WTC11 (cell line): ENCODE data around the gene ARHGAP32. TPM values are rescaled to one million over a fixed set of nuclear protein-coding genes. Genes with fewer than 3 reads are reported as not detected.
A peak's percentile ranks its signal among the peaks of the same experiment; 100 is the strongest.

Experiments
- ATAC-seq: fragments of 200-7000 bp; cut with Tn5 transposase; 2 replicates; pipeline ENCODE4 v1.10.0; 2021; ENCODE audit warnings: mild to moderate bottlenecking, moderate library complexity
- CTCF ChIA-PET: fragments of 300-600 bp; sonication (Branson Sonifier 250); formaldehyde crosslinking; loops from one replicate; lab custom pipeline; 2021; ENCODE audit warnings: antibody characterized with exemption; lab: Charles Lee
- POLR2A ChIA-PET: fragments of 350-600 bp; sonication (Branson Sonifier 250); formaldehyde crosslinking; loops from one replicate; lab custom pipeline; 2021; ENCODE audit warnings: antibody characterized with exemption; lab: Charles Lee
- DNase-seq: peaks from one replicate; pipeline ENCODE4 v3.0.0; 2021; ENCODE audit warnings: low spot score
- H3K27ac Mint-ChIP-seq: 2 replicates; pipeline ENCODE4 v1.8.0; 2021; ENCODE audit warnings: mixed read lengths
- H3K27me3 Mint-ChIP-seq: 2 replicates; pipeline ENCODE4 v1.8.0; 2021; ENCODE audit warnings: low read depth, mild to moderate bottlenecking, moderate library complexity, mixed read lengths
- H3K36me3 Mint-ChIP-seq: 2 replicates; pipeline ENCODE4 v1.8.0; 2021; ENCODE audit warnings: mixed read lengths
- H3K4me1 Mint-ChIP-seq: 2 replicates; pipeline ENCODE4 v1.8.0; 2022; ENCODE audit warnings: mixed read lengths
- H3K4me3 Mint-ChIP-seq: 2 replicates; pipeline ENCODE4 v1.8.0; 2021; ENCODE audit warnings: mild to moderate bottlenecking, moderate library complexity, mixed read lengths
- H3K9me3 Mint-ChIP-seq: 2 replicates; pipeline ENCODE4 v1.8.0; 2021; ENCODE audit warnings: mixed read lengths
- CBFB ChIP-seq: sonication (generic); formaldehyde crosslinking; IDR thresholded peaks from 2 replicates; pipeline ENCODE4 v1.8.1; 2022; ENCODE audit warnings: mild to moderate bottlenecking, low read depth, missing genetic modification reagents
- CREM ChIP-seq: sonication (generic); formaldehyde crosslinking; IDR thresholded peaks from 2 replicates; pipeline ENCODE4 v1.8.1; 2022; ENCODE audit warnings: mild to moderate bottlenecking, missing genetic modification reagents, moderate library complexity
- E2F1 ChIP-seq: sonication (generic); formaldehyde crosslinking; IDR thresholded peaks from 2 replicates; pipeline ENCODE4 v1.8.0; 2022; ENCODE audit warnings: mild to moderate bottlenecking, missing genetic modification reagents
- EMX1 ChIP-seq: fragments of 250-450 bp; sonication (Bioruptor Pico); IDR thresholded peaks from 2 replicates; pipeline ENCODE4 v1.8.0; 2021; ENCODE audit warnings: mild to moderate bottlenecking
- ESRRA ChIP-seq: sonication (generic); formaldehyde crosslinking; IDR thresholded peaks from 2 replicates; pipeline ENCODE4 v1.8.1; 2022; ENCODE audit warnings: mild to moderate bottlenecking, missing genetic modification reagents, borderline replicate concordance
- FOXK1 ChIP-seq: sonication (generic); formaldehyde crosslinking; IDR thresholded peaks from 2 replicates; pipeline ENCODE4 v1.8.0; 2022; ENCODE audit warnings: mild to moderate bottlenecking, moderate library complexity, missing genetic modification reagents
- MXD4 ChIP-seq: fragments of 250-450 bp; sonication (Bioruptor Pico); IDR thresholded peaks from 2 replicates; pipeline ENCODE4 v1.8.0; 2021; ENCODE audit warnings: mild to moderate bottlenecking, moderate library complexity, borderline replicate concordance
- MYBL2 ChIP-seq: sonication (generic); formaldehyde crosslinking; IDR thresholded peaks from 2 replicates; pipeline ENCODE4 v1.8.1; 2023; ENCODE audit warnings: mild to moderate bottlenecking, moderate library complexity, missing genetic modification reagents
- OVOL2 ChIP-seq: fragments of 250-450 bp; sonication (Bioruptor Pico); IDR thresholded peaks from 2 replicates; pipeline ENCODE4 v1.9.0; 2021; ENCODE audit warnings: mild to moderate bottlenecking, borderline replicate concordance
- PREB ChIP-seq: sonication (generic); formaldehyde crosslinking; IDR thresholded peaks from 2 replicates; pipeline ENCODE4 v1.8.1; 2022; ENCODE audit warnings: mild to moderate bottlenecking, missing genetic modification reagents, moderate library complexity, borderline replicate concordance
- SMAD4 ChIP-seq: sonication (generic); formaldehyde crosslinking; IDR thresholded peaks from 2 replicates; pipeline ENCODE4 v1.8.0; 2022; ENCODE audit warnings: mild to moderate bottlenecking, missing genetic modification reagents
- ZNF138 ChIP-seq: sonication (generic); formaldehyde crosslinking; conservative IDR thresholded peaks from 2 replicates; pipeline ENCODE4 v1.8.1; 2022; ENCODE audit warnings: mild to moderate bottlenecking, moderate library complexity, missing genetic modification reagents
- ZNF416 ChIP-seq: fragments of 250-450 bp; sonication (Bioruptor Pico); IDR thresholded peaks from 2 replicates; pipeline ENCODE4 v1.9.0; 2021; ENCODE audit warnings: mild to moderate bottlenecking, inconsistent platforms
- ZNF512 ChIP-seq: sonication (generic); formaldehyde crosslinking; IDR thresholded peaks from 2 replicates; pipeline ENCODE4 v1.8.1; 2022; ENCODE audit warnings: missing genetic modification reagents, borderline replicate concordance
- total RNA-seq: library from RNA; stranded (reverse); gene quantifications from 3 replicates; pipeline ENCODE4 v1.2.3, GENCODE V29; 2021
- TF ChIP-seq, protein P1 (sequence below): sonication (generic); formaldehyde crosslinking; IDR thresholded peaks from 2 replicates; pipeline ENCODE4 v1.8.0; 2022; ENCODE audit warnings: missing genetic modification reagents
- TF ChIP-seq, protein P2 (sequence below): sonication (generic); formaldehyde crosslinking; IDR thresholded peaks from 2 replicates; pipeline ENCODE4 v1.8.1; 2022; ENCODE audit warnings: low read depth, mild to moderate bottlenecking, moderate library complexity, missing genetic modification reagents, borderline replicate concordance
- TF ChIP-seq, protein P3 (sequence below): sonication (generic); formaldehyde crosslinking; IDR thresholded peaks from 2 replicates; pipeline ENCODE4 v1.8.1; 2023; ENCODE audit warnings: mild to moderate bottlenecking, missing genetic modification reagents, moderate library complexity
- TF ChIP-seq, protein P4 (sequence below): fragments of 250-450 bp; sonication (Bioruptor Pico); IDR thresholded peaks from 2 replicates; pipeline ENCODE4 v1.9.0; 2021; ENCODE audit warnings: mild to moderate bottlenecking, borderline replicate concordance

Gene ARHGAP32
- total RNA-seq, 1 experiment from 2014 or later, result 25.6 TPM

DNA sequence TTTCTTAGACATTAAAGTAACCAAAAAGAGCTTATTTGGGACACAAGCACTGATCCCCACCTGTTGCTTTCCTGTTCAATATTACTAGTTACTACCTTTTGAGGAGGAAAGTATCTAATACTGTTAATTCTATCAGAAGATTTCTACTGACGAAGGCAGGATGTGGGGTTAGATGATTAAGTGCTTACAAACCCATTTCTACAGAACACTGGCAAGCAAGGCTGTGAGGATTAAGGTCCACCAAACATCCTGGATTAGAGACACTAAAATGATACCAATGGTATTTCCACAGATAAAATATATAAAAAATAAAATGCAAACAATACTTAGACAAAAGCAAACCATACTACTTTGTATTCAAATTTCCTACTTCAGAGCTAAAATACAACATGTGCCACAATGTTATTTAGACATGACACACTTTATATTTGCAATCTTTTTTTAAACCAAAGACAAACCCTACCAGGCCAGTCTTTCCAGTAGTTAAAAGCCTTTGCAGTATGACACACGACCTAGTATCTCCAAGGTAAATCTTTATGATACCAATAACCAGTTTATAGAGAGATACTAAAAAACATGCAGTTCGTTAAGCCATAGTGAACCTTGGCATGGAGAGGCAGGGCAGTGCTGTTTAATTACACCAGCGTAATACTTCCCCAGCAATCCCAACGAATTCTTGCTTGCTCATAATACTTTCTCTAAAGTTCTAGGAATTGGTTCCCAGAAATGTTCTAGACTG is 178.2 kb downstream of the ARHGAP32 start (continued):
- no peak for TF ChIP-seq FOXK1 (CRISPR knock-in tag)

DNA sequence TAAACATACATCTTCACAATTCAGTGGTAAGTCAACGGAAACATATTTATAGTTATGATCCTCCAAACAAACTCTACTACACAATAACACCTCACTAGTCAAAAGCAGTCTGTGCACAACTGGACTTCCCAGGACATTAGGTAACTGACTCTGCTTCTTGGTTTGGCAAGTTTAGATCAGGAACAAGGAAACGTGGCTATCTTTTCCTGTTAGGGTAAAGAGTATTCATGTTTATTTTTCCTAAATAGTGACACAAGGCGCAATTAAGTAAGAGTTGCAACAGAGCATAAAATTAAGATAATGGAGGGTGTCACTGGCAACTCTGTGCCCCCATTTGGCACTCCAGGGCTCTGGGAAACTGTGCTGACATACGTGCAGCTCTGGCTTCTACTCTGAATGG is 179.2 kb downstream of the ARHGAP32 start:
- Mint-ChIP-seq H3K9me3 (no peaks in the 10 kb centered on the region), H3K4me3 (no peak overlapping the region), H3K27me3 (no peaks in the 10 kb centered on the region; the same call in 1 of the 2 replicates), H3K36me3 (no peaks in the 10 kb centered on the region), H3K4me1 (no peaks in the 10 kb centered on the region)
- DNase-seq (no peak), ATAC-seq (no peak)
- CTCF ChIA-PET, result no interaction called here
- TF ChIP-seq, protein P1, sequence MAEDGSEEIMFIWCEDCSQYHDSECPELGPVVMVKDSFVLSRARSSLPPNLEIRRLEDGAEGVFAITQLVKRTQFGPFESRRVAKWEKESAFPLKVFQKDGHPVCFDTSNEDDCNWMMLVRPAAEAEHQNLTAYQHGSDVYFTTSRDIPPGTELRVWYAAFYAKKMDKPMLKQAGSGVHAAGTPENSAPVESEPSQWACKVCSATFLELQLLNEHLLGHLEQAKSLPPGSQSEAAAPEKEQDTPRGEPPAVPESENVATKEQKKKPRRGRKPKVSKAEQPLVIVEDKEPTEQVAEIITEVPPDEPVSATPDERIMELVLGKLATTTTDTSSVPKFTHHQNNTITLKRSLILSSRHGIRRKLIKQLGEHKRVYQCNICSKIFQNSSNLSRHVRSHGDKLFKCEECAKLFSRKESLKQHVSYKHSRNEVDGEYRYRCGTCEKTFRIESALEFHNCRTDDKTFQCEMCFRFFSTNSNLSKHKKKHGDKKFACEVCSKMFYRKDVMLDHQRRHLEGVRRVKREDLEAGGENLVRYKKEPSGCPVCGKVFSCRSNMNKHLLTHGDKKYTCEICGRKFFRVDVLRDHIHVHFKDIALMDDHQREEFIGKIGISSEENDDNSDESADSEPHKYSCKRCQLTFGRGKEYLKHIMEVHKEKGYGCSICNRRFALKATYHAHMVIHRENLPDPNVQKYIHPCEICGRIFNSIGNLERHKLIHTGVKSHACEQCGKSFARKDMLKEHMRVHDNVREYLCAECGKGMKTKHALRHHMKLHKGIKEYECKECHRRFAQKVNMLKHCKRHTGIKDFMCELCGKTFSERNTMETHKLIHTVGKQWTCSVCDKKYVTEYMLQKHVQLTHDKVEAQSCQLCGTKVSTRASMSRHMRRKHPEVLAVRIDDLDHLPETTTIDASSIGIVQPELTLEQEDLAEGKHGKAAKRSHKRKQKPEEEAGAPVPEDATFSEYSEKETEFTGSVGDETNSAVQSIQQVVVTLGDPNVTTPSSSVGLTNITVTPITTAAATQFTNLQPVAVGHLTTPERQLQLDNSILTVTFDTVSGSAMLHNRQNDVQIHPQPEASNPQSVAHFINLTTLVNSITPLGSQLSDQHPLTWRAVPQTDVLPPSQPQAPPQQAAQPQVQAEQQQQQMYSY (CRISPR knock-in tag), result no peak
- no peak for TF ChIP-seq ZNF512 (CRISPR knock-in tag)
- TF ChIP-seq CBFB (CRISPR knock-in tag), result no peak
- TF ChIP-seq ESRRA, result no peak
- TF ChIP-seq, protein P2, sequence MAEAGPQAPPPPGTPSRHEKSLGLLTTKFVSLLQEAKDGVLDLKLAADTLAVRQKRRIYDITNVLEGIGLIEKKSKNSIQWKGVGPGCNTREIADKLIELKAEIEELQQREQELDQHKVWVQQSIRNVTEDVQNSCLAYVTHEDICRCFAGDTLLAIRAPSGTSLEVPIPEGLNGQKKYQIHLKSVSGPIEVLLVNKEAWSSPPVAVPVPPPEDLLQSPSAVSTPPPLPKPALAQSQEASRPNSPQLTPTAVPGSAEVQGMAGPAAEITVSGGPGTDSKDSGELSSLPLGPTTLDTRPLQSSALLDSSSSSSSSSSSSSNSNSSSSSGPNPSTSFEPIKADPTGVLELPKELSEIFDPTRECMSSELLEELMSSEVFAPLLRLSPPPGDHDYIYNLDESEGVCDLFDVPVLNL (CRISPR knock-in tag), result no peak
- TF ChIP-seq, all 79 proteins: peak for 0
- H3K27ac Mint-ChIP-seq, result no peak overlapping the region
- POLR2A ChIA-PET, result no interaction called here

DNA sequence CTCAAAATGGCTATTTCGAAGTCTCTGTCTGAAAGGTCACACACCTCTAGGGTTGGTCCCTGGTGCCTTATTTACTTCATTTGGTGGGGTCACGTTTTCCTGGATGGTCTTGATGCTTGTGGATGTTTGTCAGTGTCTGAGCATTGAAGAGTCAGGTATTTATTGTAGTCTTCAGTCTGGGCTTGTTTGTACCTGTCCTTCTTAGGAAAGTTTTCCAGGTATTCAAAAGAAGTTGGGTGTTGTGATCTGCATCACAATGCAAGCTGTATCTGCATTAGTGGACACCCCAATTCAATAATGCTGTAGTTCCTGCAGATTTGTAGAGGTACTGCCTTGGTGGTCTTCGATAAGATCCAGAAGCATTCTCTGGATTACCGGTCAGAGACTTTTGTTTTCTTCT is 186.0 kb downstream of the ARHGAP32 start:
- Mint-ChIP-seq H3K4me3 (no peak overlapping the region), H3K4me1 (peaks cover 10% of the 10 kb centered on the region), H3K27me3 (no peaks in the 10 kb centered on the region; the same call in 1 of the 2 replicates), H3K27ac (0 out of 2 replicates have a peak overlapping the region, but pooled peaks have one; percentile 12), H3K9me3 (peaks cover 35% of the 10 kb centered on the region), H3K36me3 (peaks cover 20% of the 10 kb centered on the region)
- CTCF ChIA-PET, result no interaction called here
- no peak for DNase-seq
- no peak for ATAC-seq
- POLR2A ChIA-PET, result no interaction called here
- TF ChIP-seq, protein P3, sequence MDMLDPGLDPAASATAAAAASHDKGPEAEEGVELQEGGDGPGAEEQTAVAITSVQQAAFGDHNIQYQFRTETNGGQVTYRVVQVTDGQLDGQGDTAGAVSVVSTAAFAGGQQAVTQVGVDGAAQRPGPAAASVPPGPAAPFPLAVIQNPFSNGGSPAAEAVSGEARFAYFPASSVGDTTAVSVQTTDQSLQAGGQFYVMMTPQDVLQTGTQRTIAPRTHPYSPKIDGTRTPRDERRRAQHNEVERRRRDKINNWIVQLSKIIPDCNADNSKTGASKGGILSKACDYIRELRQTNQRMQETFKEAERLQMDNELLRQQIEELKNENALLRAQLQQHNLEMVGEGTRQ, result no peak
- TF ChIP-seq ZNF416 (CRISPR knock-in tag), result no peak
- no peak for TF ChIP-seq SMAD4 (CRISPR knock-in tag)
- TF ChIP-seq, protein P4, sequence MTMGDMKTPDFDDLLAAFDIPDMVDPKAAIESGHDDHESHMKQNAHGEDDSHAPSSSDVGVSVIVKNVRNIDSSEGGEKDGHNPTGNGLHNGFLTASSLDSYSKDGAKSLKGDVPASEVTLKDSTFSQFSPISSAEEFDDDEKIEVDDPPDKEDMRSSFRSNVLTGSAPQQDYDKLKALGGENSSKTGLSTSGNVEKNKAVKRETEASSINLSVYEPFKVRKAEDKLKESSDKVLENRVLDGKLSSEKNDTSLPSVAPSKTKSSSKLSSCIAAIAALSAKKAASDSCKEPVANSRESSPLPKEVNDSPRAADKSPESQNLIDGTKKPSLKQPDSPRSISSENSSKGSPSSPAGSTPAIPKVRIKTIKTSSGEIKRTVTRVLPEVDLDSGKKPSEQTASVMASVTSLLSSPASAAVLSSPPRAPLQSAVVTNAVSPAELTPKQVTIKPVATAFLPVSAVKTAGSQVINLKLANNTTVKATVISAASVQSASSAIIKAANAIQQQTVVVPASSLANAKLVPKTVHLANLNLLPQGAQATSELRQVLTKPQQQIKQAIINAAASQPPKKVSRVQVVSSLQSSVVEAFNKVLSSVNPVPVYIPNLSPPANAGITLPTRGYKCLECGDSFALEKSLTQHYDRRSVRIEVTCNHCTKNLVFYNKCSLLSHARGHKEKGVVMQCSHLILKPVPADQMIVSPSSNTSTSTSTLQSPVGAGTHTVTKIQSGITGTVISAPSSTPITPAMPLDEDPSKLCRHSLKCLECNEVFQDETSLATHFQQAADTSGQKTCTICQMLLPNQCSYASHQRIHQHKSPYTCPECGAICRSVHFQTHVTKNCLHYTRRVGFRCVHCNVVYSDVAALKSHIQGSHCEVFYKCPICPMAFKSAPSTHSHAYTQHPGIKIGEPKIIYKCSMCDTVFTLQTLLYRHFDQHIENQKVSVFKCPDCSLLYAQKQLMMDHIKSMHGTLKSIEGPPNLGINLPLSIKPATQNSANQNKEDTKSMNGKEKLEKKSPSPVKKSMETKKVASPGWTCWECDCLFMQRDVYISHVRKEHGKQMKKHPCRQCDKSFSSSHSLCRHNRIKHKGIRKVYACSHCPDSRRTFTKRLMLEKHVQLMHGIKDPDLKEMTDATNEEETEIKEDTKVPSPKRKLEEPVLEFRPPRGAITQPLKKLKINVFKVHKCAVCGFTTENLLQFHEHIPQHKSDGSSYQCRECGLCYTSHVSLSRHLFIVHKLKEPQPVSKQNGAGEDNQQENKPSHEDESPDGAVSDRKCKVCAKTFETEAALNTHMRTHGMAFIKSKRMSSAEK (CRISPR knock-in tag), result no peak
- no peak for TF ChIP-seq PREB (CRISPR knock-in tag)
- TF ChIP-seq OVOL2 (CRISPR knock-in tag), result no peak
- TF ChIP-seq EMX1, result no peak
- TF ChIP-seq MXD4 (CRISPR knock-in tag), result no peak
- TF ChIP-seq ZNF138 (CRISPR knock-in tag), result no peak
- TF ChIP-seq MYBL2 (CRISPR knock-in tag), result no peak
- no peak for TF ChIP-seq CREM
- TF ChIP-seq E2F1 (CRISPR knock-in tag), result no peak
